Heart left ventricle (tissue), 13 donors: ENCODE data around the gene SIN3A.

Experiments used
- POLR2A ChIP-seq, 2 donors: fragments of 450-650 bp; IDR thresholded peaks; one replicate each; pipeline ENCODE4 v1.6.1; 2017; ENCODE audit warnings: antibody characterized with exemption in 2 of 2, mild to moderate bottlenecking in 2 of 2, moderate library complexity in 2 of 2
- TF ChIP-seq, protein P1 (sequence below), 12 donors: fragments of 200-600 bp; sonication (generic) in 4 of 12; IDR thresholded peaks; one replicate each; pipeline versions ENCODE4 v1.5.0 to v1.8.0; 2018 to 2022; ENCODE audit warnings: antibody characterized with exemption in 12 of 12, mild to moderate bottlenecking in 5 of 12
- donor health status: ischemic (EF 13 %, LVEDD 7.1; RV severe dilation, severe dysfunction).
- donor health status: DM: no; HTN: yes; CAD: no.
- donor health status: DM: no; HTN: no; CAD: no.
- donor health status: ischemic (EF 25% LVEDD 6.9; RV normal size, moderate dysfunction).
- donor health status: ischemic (EF 25% LVEDD 5.7; RV mildly dilated, moderate dysfunction).
- donor health status: ischemic (EF 35%, LVEDD 5.7; RV mildly dilated, moderate dysfunction).
- donor health status: nonischemic (EF 11% LVEDD 7.7; RV severe dilation, severe dysfunction).
- donor health status: DM: yes; HTN: yes; CAD: no.
- donor health status: PGD.
- donor health status: ischemic (EF 29% LVEDD 5.4; RV normal size, mild dysfunction).
- donor health status: nonischemic (EF 23%, LVEDD 6.1; RV moderate dilation, normal function).

DNA sequence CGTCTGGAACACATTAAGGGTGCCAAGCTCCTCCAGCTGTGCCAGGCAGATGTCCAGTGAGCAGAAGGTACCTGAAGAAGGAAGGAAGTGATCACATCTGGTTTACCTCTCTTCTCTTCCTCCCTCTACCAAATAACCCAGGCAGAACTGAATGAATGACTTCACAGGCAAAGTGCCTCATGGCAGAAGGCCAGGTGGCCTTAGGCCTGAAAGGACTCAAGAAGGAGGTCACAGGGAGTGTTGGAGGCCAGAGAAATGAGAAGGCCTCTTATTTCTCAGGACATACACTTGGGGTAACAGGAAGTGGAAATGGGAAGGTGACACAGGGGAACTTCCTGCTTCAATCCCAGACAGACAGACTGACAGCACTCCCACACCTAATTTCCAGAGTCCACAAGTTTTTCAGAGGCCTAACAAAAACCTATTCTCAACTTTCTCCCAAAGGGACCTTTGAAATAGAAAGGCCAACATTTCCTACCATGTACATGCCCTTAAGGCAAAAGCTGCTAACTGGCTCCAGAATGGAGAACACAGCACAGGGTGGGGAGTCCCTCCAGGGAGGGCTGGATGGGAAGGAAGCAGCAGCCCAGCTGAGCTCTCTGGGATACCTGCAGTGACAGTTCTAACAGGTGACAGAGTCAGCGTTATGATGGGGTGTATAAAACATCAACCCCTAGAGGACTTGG is 17.6 kb upstream of the SIN3A start:
- TF ChIP-seq, protein P1, sequence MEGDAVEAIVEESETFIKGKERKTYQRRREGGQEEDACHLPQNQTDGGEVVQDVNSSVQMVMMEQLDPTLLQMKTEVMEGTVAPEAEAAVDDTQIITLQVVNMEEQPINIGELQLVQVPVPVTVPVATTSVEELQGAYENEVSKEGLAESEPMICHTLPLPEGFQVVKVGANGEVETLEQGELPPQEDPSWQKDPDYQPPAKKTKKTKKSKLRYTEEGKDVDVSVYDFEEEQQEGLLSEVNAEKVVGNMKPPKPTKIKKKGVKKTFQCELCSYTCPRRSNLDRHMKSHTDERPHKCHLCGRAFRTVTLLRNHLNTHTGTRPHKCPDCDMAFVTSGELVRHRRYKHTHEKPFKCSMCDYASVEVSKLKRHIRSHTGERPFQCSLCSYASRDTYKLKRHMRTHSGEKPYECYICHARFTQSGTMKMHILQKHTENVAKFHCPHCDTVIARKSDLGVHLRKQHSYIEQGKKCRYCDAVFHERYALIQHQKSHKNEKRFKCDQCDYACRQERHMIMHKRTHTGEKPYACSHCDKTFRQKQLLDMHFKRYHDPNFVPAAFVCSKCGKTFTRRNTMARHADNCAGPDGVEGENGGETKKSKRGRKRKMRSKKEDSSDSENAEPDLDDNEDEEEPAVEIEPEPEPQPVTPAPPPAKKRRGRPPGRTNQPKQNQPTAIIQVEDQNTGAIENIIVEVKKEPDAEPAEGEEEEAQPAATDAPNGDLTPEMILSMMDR (IDR thresholded peaks at IDR 0.05) = no peak
- TF ChIP-seq POLR2A (IDR thresholded peaks at IDR 0.05) = no peak
